Measurements from ENCODE around the gene USP8. TPM values are rescaled to one million over a fixed set of nuclear protein-coding genes. Genes with fewer than 3 reads are reported as not detected.

Gene USP8
- total RNA-seq, 4 donors from 2014 or later: 45.9 to 70.0 (median 55.4) TPM

GRCh38 chr15:50563756-50564155 lies 139.6 kb downstream of the USP8 start:
- H3K27ac ChIP-seq: no peak overlapping the region
- H3K36me3 ChIP-seq: peaks cover 0 to 83% of the 10 kb centered on the region in 2 donors
- H3K4me1 ChIP-seq: no peaks in the 10 kb centered on the region
- no peak overlapping the region for H3K4me3 ChIP-seq
- WGBS, 2 donors (ENCODE audit: low coverage in 1 of 2): 88% methylated on average over 3 of the region's 4 CpGs; no CpG with 5 or more reads in 1 of the 2 donors
- H3K9me3 ChIP-seq: no peaks in the 10 kb centered on the region
- TF ChIP-seq EP300 (IDR thresholded peaks at IDR 0.05) (no peak), POLR2AphosphoS5 (IDR thresholded peaks at IDR 0.05) (no peak), POLR2A (IDR thresholded peaks at IDR 0.05) (no peak)
- TF ChIP-seq, protein P1, sequence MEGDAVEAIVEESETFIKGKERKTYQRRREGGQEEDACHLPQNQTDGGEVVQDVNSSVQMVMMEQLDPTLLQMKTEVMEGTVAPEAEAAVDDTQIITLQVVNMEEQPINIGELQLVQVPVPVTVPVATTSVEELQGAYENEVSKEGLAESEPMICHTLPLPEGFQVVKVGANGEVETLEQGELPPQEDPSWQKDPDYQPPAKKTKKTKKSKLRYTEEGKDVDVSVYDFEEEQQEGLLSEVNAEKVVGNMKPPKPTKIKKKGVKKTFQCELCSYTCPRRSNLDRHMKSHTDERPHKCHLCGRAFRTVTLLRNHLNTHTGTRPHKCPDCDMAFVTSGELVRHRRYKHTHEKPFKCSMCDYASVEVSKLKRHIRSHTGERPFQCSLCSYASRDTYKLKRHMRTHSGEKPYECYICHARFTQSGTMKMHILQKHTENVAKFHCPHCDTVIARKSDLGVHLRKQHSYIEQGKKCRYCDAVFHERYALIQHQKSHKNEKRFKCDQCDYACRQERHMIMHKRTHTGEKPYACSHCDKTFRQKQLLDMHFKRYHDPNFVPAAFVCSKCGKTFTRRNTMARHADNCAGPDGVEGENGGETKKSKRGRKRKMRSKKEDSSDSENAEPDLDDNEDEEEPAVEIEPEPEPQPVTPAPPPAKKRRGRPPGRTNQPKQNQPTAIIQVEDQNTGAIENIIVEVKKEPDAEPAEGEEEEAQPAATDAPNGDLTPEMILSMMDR (IDR thresholded peaks at IDR 0.05): no peak
- no peaks in the 10 kb centered on the region for H3K27me3 ChIP-seq
- no peak for ATAC-seq

Small RNA genes within 50 kb of the gene (small RNA-seq; reads per million reads assigned to genes)
- gene RNA5SP395: 0 to 0.55 (median 0.04) reads per million in 4 donors

Other genes with a start within 250 kb of the USP8 start
- under 1 TPM in 2 of 4 donors, not detected in 2; 0.13 to 0.22 TPM for gene SLC27A2, start 242.2 kb upstream of the USP8 start, total RNA-seq
- gene HDC, start 158.7 kb upstream of the USP8 start, total RNA-seq: 1 to 10 TPM in 3 of 4 donors, not detected in 1; 3.1 to 4.2 (median 4.0) TPM
- gene GABPB1, start 69.2 kb upstream of the USP8 start, total RNA-seq: 10 to 100 TPM; 15.8 to 26.1 (median 17.8) TPM
- under 1 TPM in 1 of 4 donors, not detected in 3; 0.94 TPM for gene USP50, start 122.3 kb downstream of the USP8 start, total RNA-seq